Cardiac septum (tissue), 1 donor: Measurements from ENCODE around the gene ADAMTS17. TPM values are rescaled to one million over a fixed set of nuclear protein-coding genes. Genes with fewer than 3 reads are reported as not detected.

Experiments used
- DNase-seq: peaks from one replicate; pipeline ENCODE4 v3.0.0-alpha.2; 2020; ENCODE audit warnings: low spot score
- intact Hi-C: fragments of 100-400 bp; cut with DNase I; formaldehyde crosslinking; loops from one replicate; pipeline ENCODE4 v1.14.0; 2022
- total RNA-seq: library from RNA; stranded (reverse); fragmentation: NEBNext Ultra II Directional; extraction: Animal tissue kit (Norgen Biotek cat#: 25700); gene quantifications from one replicate; pipeline ENCODE4 v1.2.1, GENCODE V29; 2021
- donor health status: DM: no; HTN: no; CAD: no.

ADAMTS17 gene
- total RNA-seq, 1 donor from 2014 or later = 0.67 TPM

DNA sequence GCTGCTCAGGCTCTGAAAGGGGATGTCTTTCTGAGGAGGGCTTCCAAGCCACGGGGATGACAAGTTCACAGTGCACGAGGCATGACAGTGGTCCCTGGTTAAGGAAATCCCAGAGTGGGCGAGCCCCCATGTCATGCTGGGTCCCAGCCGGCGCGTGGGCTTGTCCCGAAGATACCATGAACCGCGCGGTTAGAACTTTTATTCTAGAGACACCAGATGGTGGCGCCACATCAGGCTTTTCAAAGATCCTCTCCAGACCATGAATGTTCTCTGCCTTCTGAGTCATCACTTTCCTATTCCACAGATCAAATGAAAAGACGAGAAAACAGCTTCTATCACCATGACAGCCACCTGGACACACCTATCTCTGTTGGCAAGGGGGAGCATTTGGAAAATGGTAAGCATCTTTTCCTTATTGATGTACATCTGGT is 380.7 kb downstream of the ADAMTS17 start:
- intact Hi-C loops = loop anchor here (10.0 kb wide), 1 partner anchor 154 kb away; no protein-coding TSS in a partner anchor
- no peak for DNase-seq

DNA sequence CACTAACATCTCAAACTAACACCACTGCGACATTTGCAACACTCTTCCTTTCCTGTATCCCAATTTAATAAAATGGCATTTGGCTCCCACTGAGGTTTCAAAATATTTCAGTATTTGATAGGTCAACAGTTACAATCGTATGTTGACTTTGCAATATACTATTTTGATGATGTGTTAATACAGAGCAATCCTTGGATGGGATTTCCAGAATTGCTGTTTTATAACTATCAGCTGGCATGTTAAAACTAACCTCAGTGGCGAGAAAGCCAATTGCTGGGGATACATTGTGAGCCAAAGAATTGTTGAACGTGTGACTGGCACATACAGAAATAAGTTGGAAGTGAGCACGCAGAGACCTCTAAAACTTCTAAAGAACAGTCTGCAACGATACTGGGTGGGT is 382.4 kb downstream of the ADAMTS17 start:
- no peak for DNase-seq
- intact Hi-C loops = no loop called here

DNA sequence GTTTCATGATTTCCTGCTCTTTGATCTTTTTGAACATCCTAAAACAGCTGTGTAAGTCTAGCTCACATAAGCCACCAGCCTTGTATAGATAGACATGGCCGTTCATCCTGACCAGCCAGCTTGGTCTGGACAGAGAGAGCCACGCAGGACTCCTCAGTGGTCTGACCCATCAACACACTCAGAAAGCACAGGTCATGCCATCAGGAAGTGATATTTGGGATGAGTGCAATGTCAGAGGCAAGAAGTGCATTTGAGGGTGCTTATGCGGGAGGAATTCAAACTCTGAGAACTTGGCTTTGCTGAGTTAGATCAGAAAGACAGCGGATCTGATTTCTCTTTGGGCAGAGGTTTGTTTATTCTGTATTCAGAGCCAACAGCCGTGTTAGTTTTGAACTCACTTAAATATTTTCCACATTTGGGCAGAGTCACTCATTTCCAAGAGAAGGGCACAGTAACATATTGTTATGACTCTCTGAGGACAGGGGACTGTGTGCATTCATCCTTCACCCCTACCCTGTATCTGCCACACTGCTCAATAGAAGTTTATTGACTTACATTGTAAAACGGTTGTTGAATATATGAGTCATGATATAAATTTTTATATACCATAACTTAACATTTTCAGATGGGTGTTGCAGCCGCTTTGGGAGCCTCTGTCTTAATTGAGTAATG is 383.2 kb downstream of the ADAMTS17 start:
- intact Hi-C loops = no loop called here
- DNase-seq = no peak

DNA sequence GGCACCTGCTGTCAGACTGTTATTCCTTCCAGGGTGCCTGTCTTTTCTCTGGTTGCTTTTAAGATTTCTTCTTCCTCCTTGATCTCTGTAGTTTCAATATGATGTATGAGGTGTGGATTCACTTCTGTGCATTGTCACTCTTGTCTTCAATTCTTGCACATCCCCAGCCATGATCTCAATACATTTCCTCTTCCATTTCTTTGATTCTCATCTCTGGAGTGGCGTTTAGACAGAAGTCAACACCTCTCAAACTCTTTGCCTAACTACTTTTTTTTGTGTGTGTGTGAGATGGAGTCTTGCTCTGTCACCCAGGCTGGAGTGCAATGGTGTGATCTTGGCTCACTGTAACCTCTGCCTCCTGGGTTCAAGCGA is 384.1 kb downstream of the ADAMTS17 start:
- intact Hi-C loops = no loop called here
- no peak for DNase-seq

DNA sequence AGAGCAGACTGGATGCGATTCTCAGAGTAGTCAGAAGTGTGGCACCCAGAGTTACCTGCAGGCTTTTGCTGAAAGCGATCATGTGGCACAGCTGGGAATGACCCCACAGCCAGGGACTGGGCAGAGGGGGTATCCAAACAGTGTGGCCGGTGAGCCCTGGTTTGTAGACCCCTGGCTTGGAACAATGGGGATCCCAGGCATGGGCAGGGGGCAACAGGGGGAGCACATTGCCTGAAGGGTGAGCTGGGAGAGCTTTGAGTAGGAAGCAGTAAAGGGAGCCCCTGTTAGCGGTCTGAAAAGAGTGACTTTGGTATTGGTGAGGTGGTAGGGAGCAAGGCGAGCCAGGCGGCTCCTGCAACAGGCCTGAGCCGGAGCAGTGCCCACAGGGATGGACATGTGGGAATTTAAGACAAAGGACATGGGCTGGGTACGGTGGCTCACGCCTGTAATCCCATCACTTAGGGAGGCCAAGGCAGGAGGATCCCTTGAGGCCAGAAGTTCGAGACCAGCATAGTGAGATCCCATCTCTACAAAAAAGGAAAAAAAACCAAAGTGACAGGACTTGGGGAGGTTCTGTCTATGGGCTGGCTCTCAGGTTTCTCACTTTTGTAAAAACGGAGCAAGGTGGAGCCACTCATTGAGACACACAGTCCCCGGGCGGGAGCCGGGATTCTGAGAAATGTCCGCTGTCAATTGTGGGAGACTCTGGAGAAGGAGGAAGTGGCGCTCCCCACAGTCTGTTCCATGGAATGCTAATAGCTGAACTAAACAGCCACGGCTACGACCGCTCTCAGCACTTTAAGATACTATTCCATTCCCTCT is 384.7 kb downstream of the ADAMTS17 start:
- DNase-seq = peak; percentile 50
- intact Hi-C loops = no loop called here

DNA sequence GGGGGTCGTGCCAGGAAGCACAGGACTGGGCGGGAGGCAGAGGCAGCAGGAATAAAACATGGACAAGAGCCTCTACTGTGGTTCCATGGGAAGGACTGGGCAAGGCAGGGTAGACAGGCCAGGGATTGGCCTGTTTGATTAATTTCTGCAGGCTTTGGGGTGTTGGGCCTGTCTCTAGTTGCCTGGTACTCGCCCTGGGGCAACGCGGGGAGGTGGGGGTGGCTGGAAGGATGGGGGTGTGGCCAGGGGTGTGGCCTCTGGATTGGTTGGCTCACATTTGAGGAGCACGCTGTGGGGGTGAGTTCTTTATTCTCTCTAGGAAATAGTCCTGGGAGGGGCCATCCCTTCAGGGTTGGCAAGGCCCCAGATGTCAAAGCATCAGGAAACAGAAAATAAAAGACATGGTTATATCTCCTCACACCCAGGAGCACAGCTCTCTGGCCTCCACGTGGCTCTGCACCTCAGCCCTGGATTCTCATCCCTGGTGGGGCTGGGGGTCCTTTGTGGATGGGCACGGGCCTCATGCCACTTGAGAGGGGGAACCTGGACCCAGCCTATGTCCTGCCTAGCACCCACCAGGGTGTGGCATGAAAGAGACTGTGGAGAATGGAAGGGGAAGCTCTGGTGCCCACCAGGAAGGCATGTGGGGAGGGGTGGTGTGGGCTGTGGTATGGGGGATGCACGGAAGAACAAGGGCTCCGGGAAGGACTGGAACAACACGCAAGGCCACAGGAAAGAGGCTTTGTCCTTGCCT is 385.6 kb downstream of the ADAMTS17 start:
- peak; percentile 51 for DNase-seq
- intact Hi-C loops = no loop called here

DNA sequence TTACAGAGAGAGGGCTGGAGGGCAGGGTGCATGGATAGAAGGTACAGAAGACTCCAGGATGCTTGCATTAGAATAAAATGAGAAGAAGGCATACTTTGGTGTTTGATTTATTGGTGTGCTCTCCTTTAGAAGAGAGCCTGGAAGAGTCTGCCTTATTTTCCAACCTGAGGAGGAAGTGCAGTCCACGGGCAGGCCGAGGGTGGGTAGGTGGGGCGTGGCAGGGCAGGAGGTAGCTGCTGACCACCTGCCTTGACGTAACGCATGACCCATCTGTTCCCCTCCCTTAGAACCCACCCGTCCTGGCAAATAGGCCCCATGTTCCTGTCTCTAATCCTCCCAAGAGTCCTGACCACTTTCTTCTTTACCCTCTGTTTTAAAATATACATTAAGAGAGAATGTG is 386.2 kb downstream of the ADAMTS17 start:
- intact Hi-C loops = no loop called here
- peak; percentile 36 for DNase-seq

DNA sequence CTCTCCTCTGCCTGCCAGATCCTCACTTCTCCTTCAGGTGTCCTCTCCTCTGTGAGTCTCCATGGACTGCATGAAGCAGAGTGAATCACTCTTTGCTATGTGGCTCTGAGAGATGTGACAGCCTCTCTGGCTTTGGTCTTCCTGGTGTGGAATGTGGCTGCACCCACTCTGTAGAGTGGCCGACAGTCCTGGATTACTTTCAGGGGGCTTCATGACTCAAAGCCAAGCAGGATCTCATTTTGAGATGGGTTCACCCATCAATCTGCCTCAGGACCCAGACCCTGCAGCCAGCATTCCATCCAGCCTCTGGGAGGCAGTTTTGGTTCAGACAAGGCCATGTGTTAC is 386.6 kb downstream of the ADAMTS17 start:
- intact Hi-C loops = no loop called here
- no peak for DNase-seq

DNA sequence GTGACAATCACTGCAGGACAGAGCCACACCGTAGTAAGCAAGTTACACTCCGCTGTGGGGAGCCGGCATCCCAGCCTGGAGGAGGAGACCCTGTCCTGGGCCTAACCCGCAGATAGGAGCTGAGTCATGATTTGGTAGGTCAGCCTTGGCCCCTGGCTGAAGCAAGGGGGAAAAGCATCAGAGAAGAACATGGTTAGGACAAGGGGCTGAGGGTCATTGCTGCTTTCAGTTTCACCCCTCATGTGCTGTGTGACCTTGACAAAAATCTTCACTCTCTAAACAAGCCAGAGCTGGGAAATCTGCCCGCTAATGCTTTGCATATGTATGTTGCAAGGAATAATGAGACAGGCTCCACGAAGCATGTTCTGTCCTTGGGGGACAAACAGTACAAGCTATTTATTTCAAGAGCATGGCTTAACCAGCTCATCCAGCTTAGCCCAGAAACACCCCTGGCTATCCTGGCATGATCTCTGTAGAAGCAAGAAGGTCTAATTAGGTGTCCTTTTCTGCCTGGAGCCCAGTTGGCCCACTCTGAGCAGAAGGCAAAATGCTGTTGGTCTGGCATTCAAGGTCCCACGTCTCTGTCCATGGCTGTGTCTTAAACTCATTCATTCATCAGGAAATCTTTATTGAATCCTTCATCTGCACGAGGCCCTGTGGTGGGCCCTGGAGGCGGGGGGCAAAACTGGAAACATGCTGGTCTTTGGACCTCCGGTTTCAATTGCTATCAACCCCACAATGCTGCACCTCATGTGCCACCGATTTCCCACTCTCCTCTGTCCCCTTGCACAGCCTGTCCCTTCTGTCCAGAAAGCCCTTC is 387.2 kb downstream of the ADAMTS17 start:
- DNase-seq = peak; percentile 69
- intact Hi-C loops = no loop called here

DNA sequence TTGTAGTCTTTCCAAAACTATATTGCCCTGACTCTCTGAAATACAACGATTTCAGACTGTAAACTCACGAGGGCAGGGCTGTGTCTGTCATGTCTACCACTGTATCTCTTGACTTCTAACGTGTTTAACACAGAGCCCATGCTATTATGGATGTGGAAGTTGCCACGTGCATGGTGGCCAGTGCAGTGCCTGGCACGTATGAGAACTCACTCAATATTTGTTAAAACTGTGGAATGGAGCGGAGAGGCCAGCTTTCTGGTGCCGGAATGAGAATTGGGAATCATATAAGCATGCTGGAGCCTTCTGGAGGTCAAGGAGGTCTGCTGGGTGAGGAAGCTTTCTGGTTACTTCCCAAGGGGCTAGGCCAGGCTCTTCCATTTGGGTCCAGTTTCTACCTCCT is 387.9 kb downstream of the ADAMTS17 start:
- intact Hi-C loops = no loop called here

DNA sequence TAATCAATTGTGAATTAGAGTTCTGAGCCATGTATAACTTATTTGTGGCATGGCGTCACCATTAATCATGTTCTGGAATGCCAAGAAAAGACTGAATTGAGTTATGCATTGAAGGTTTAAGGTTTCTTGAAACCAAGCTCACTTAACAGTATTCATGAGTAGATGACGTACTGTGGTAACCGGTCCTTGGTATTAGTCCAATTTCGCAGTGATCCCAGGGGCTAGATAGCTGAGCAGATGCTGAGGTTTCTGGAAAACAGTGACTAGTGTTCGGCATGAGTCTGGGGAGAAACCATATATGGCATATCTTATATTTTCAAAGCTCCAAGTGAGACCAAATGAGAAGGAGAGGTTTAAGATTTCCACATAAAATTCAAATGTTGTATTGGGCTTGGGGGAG is 390.3 kb downstream of the ADAMTS17 start:
- DNase-seq = no peak
- intact Hi-C loops = no loop called here

More for the DNA sequence above, 387.9 kb downstream of the ADAMTS17 start:
- DNase-seq = peak; percentile 14

DNA sequence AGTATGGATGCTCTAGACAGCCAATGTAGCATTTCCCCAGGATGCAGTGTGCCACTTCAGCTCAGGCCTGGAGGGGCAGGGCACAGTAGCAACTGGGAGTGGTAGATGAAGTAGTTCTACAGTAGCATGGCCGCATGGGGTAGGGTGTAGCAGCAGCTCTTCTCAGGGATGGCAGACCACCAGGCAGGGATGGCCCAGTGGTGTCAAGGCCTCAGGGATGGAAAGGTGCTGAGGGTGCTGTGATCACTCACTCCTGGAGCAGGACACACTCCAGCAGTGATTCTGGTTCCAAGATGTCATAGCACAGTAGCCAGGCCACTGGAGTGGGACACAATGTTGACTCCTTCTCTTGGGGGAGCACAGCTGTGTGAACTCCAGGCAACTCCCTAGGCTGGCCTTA is 397.6 kb downstream of the ADAMTS17 start:
- intact Hi-C loops = no loop called here
- no peak for DNase-seq

DNA sequence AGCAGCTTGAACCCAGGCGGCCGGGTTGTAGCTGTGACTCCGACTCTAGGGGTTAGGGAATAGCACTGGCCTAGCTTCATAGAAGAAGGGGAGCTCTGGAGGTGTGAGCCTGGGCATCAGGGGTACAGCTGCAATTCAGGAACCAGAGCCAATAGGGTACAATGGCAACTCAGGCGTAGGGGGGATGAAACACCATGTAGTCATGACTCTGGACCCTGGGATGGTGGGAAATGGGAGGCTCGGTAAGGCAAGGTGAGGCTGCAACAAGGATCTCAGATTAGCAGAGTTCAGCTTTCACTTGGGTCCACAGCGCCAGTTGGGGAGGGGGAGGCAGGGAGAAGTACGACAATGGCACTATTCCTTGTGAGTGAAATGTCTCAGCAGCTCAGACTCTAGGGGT is 398.3 kb downstream of the ADAMTS17 start:
- DNase-seq = no peak

DNA sequence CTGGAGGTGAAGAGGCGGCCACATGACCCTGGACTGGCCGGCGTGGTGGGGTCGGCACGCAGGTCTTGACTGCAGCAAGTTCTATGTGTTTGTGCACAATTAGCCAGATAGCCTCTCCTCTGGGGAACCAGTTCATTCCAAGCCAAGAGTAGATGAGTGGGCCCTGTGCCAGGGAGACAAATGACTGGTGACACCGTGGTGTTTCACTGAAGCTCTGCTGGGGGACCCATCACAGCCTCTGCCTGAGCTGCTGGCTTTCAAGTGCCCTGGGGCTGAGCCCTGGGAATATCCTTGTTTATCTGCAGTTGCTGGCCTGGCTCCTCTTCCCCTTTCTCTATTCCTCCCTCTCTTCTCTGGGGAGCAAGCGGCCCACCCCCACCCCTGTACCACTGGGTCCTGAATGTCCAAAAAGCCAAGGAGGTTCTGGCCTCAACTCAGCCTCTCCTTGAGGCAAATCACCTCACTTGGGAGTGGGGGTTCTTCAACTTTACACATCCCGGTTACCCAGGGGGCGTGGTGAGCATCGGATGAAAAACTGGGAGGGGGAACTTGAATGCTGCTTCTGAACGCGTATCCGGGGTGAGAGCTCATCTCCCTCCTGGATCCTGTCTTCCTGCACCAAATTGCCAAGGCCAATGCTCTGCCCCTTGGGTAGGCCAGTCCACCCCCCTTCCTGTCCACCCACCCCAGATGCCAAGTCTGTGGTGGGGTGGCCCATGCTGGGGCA is 408.9 kb downstream of the ADAMTS17 start:
- intact Hi-C loops = no loop called here
- DNase-seq = no peak

More for the DNA sequence above, 398.3 kb downstream of the ADAMTS17 start:
- intact Hi-C loops = no loop called here

DNA sequence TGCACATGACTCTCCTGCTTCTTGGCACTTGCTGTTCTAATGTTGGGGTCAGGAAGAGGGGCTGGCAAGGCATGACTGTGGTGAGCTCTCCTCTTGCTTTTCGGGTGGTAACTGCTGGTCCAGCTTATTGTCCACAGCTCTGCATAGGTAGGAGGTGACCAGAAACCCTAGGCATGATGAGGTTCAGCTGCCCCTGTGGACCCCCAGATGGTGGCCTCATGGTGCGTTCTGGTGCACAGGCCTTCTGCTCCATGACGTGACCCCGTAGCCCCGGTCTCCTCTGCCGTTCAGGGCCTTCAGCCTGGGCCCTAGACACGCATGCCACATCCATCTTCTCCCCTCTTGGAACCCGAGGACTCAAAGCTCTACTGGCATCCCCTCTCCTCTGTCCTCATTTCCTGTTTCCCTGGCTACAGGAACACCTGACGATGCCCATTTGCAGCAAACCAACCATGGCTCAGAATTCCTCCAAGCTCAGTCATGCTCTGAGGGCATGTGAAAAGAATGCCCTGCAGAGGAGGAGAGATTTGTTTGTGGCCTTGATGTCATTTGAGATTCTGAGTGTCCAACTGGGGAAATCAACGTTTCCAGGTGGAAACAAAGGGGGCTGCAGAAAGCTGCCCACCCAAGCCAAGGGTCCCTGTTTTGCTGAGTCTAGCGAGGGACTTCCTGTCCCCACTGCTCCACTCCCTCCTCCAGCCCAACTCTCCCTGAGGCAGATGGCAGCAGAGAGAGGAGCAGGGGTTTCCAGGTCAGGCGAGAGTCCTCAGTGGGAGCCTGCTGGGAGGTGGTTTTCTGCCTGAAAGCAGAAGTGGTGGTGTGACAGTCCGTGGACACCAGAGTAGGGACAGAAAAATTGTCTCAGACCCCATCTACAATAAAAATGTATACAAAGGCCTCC is 409.8 kb downstream of the ADAMTS17 start:
- intact Hi-C loops = no loop called here
- DNase-seq = no peak

DNA sequence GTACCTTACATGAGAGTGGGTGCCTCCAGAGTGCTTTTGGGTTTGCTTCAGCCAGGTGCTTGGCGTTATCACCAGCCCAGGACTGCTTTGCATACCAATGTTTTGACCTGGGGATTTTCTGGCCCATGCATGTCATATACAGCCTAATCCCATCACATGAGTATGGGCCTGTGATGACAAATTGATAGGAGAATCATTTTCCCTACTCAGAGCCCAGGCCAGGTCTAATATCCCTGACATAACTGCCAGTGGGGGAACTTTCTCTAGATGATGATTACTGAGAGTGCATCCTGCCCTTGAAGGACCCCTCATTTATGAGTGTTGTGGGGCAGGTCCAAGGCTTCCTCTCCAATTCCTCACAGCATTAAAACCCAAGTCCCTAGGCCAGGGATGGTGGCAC is 411.1 kb downstream of the ADAMTS17 start:
- intact Hi-C loops = no loop called here
- DNase-seq = no peak

DNA sequence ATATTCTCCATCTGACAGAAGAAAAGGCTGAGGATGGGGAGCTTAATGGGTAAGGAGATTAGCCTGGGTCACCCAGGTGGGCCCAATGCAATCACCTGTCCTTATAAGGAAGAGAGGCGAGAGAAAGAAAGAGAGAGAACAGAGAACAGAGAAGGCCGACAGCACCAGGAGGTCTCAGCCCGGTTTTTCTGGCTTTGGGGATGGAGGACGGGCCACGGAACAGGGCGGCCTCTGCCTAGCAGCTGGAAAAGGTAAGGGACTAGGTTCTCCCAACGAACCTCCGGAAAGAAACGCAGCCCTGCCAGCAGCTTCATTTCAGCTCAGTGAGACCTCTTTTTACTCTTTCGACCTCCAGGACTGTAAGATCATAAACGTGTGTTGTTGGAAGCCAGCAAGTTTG is 412.5 kb downstream of the ADAMTS17 start:
- intact Hi-C loops = loop anchor here (2.0 to 5.0 kb wide), 2 partner anchors 203 to 412 kb away; partner anchors contain the start of gene ADAMTS17
- no peak for DNase-seq
